SK-N-SH (cell line): ENCODE results near the gene AHSG. TPM values are rescaled to one million over a fixed set of nuclear protein-coding genes. Genes with fewer than 3 reads are reported as not detected.

Experiments used
- CTCF ChIA-PET: fragments of 300-600, 350-600 bp; formaldehyde crosslinking; extraction: SDS; loops from one replicate; lab custom pipeline; 2021; lab: Yijun Ruan, JAX
- POLR2A ChIA-PET: fragments of 350-600 bp; sonication (Branson Sonifier 250); formaldehyde crosslinking; extraction: SDS; loops from one replicate; lab custom pipeline; 2020; ENCODE audit warnings: antibody characterized with exemption, inconsistent platforms; lab: Yijun Ruan, JAX
- DNase-seq: peaks from one replicate; pipeline ENCODE4 v3.0.0; 2012
- H2AFZ ChIP-seq: fragments of 200-600 bp; sonication (generic); 2 replicates; pipeline ENCODE4 v1.8.1; 2016; ENCODE audit warnings: antibody characterized with exemption, mild to moderate bottlenecking, low read depth
- H3F3A ChIP-seq: fragments of 200-600 bp; sonication (generic); replicated peaks from 2 replicates; pipeline ENCODE3; 2016; ENCODE audit warnings: antibody characterized with exemption, mild to moderate bottlenecking; ENCODE audit not compliant: insufficient read depth
- H3K27ac ChIP-seq, 2 experiments: fragments of 200-500 bp in 1 of 2; fragments of 200-600 bp in 1 of 2; sonication (Bioruptor generic) in 1 of 2; sonication (generic), shearing (Covaris generic) in 1 of 2; 2 replicates each; pipeline versions ENCODE4 v1.5.1 to v1.6.1; 2014 to 2016; ENCODE audit warnings: low read depth in 2 of 2, inconsistent platforms in 1 of 2, low read length in 1 of 2, mild to moderate bottlenecking in 1 of 2, mixed read lengths in 1 of 2
- H3K27me3 ChIP-seq: fragments of 200-600 bp; sonication (generic), shearing (Covaris generic); 2 replicates; pipeline ENCODE4 v1.6.1; 2016; ENCODE audit warnings: mixed run types; ENCODE audit not compliant: insufficient read depth
- H3K36me3 ChIP-seq, 2 experiments: fragments of 200-500 bp in 1 of 2; fragments of 200-600 bp in 1 of 2; sonication (Bioruptor generic) in 1 of 2; sonication (generic) in 1 of 2; replicated peaks in 1 of 2; 2 replicates each; pipeline versions ENCODE3 to v1.5.1; 2014 to 2016; ENCODE audit warnings: low read length in 1 of 2, mild to moderate bottlenecking in 1 of 2; ENCODE audit not compliant: insufficient read depth in 2 of 2, control insufficient read depth in 1 of 2
- H3K4me1 ChIP-seq, 2 experiments: fragments of 200-500 bp in 1 of 2; fragments of 200-600 bp in 1 of 2; sonication (Bioruptor generic) in 1 of 2; sonication (generic), shearing (Covaris generic) in 1 of 2; 2 replicates each; pipeline versions ENCODE4 v1.5.1 to v1.6.1; 2014 to 2016; ENCODE audit warnings: low read depth in 1 of 2, low read length in 1 of 2, mixed run types in 1 of 2; ENCODE audit not compliant: insufficient read depth in 2 of 2, control insufficient read depth in 1 of 2
- H3K4me2 ChIP-seq: fragments of 200-600 bp; sonication (generic), shearing (Covaris generic); 2 replicates; pipeline ENCODE4 v1.6.1; 2017; ENCODE audit warnings: mixed run types
- H3K4me3 ChIP-seq, 2 experiments: fragments of 200-500 bp in 1 of 2; fragments of 200-600 bp in 1 of 2; sonication (Bioruptor generic) in 1 of 2; sonication (generic), shearing (Covaris generic) in 1 of 2; 2 replicates each; pipeline versions ENCODE4 v1.5.1 to v1.8.1; 2014 to 2016; ENCODE audit warnings: low read depth in 2 of 2, inconsistent platforms in 1 of 2, low read length in 1 of 2, mild to moderate bottlenecking in 1 of 2, mixed read lengths in 1 of 2, moderate library complexity in 1 of 2
- H3K79me2 ChIP-seq: fragments of 200-600 bp; sonication (generic); 2 replicates; pipeline ENCODE4 v1.8.1; 2017; ENCODE audit warnings: mild to moderate bottlenecking; ENCODE audit not compliant: insufficient read depth
- H3K9ac ChIP-seq: fragments of 200-600 bp; sonication (generic); 2 replicates; pipeline ENCODE4 v1.6.1; 2017; ENCODE audit warnings: mixed run types
- H3K9me2 ChIP-seq: fragments of 200-600 bp; sonication (generic); 2 replicates; pipeline ENCODE4 v1.6.1; 2017; ENCODE audit warnings: mixed run types
- H3K9me3 ChIP-seq: fragments of 200-600 bp; sonication (generic); 2 replicates; pipeline ENCODE4 v1.6.1; 2017; ENCODE audit warnings: mixed run types, mild to moderate bottlenecking, moderate library complexity
- H4K20me1 ChIP-seq: fragments of 200-600 bp; sonication (generic); 2 replicates; pipeline ENCODE4 v1.6.1; 2017; ENCODE audit warnings: mild to moderate bottlenecking, mixed run types; ENCODE audit not compliant: insufficient read depth
- CHD2 ChIP-seq: fragments of 150-350 bp; IDR thresholded peaks from 2 replicates; pipeline ENCODE4 v1.6.1; 2018; ENCODE audit warnings: low read length; ENCODE audit not compliant: partially characterized antibody
- EP300 ChIP-seq, 2 experiments: IDR thresholded peaks; 2 replicates each; pipeline versions ENCODE4 v1.4.0 to v1.6.1; 2012; ENCODE audit warnings: borderline replicate concordance in 1 of 2, low read depth in 1 of 2, low read length in 1 of 2
- EZH2phosphoT487 ChIP-seq: fragments of 200-600 bp; sonication (generic); IDR thresholded peaks from 2 replicates; pipeline ENCODE4 v1.6.1; 2017; ENCODE audit warnings: low read depth, mixed run types, mild to moderate bottlenecking, antibody characterized with exemption, moderate library complexity, borderline replicate concordance
- FOSL2 ChIP-seq: IDR thresholded peaks from 2 replicates; pipeline ENCODE4 v1.4.0; 2012; ENCODE audit warnings: low read depth, mild to moderate bottlenecking, moderate library complexity, borderline replicate concordance
- FOXJ3 ChIP-seq: sonication (generic); formaldehyde crosslinking; IDR thresholded peaks from 2 replicates; pipeline ENCODE4 v1.5.1; 2020; ENCODE audit warnings: mild to moderate bottlenecking, missing genetic modification reagents
- FOXM1 ChIP-seq: IDR thresholded peaks from 2 replicates; pipeline ENCODE4 v1.4.0; 2012; ENCODE audit warnings: low read depth, mild to moderate bottlenecking
- GABPA ChIP-seq: IDR thresholded peaks from 2 replicates; pipeline ENCODE4 v1.4.0; 2012; ENCODE audit warnings: low read depth, mild to moderate bottlenecking
- MXI1 ChIP-seq: IDR thresholded peaks from 2 replicates; pipeline ENCODE4 v1.6.1; 2012; ENCODE audit warnings: mild to moderate bottlenecking, low read depth, low read length, improper control_type of control experiment
- NRF1 ChIP-seq: IDR thresholded peaks from 2 replicates; pipeline ENCODE4 v1.6.1; 2012; ENCODE audit warnings: low read depth, mild to moderate bottlenecking, low read length
- RAD21 ChIP-seq: IDR thresholded peaks from 2 replicates; pipeline ENCODE4 v1.6.1; 2012; ENCODE audit warnings: mild to moderate bottlenecking, low read length
- RXRA ChIP-seq: IDR thresholded peaks from 2 replicates; pipeline ENCODE4 v1.4.0; 2012; ENCODE audit warnings: low read depth, mild to moderate bottlenecking, borderline replicate concordance
- SIN3A ChIP-seq: IDR thresholded peaks from 2 replicates; pipeline ENCODE4 v1.6.1; 2012; ENCODE audit warnings: low read depth, mild to moderate bottlenecking, low read length, moderate library complexity, borderline replicate concordance
- TCF12 ChIP-seq: IDR thresholded peaks from 2 replicates; pipeline ENCODE4 v1.4.0; 2012
- TEAD4 ChIP-seq: IDR thresholded peaks from 2 replicates; pipeline ENCODE4 v1.4.0; 2012; ENCODE audit warnings: mild to moderate bottlenecking, borderline replicate concordance; ENCODE audit not compliant: insufficient read depth
- YY1 ChIP-seq: IDR thresholded peaks from 2 replicates; pipeline ENCODE4 v1.4.0; 2012; ENCODE audit warnings: low read depth, mild to moderate bottlenecking
- WGBS: methylation state at CpG from one replicate; pipeline ENCODE4 v1.1.6; 2017; ENCODE audit warnings: low lambda C conversion rate; 5-methylcytosine and 5-hydroxymethylcytosine counted together
- polyA plus RNA-seq, 3 experiments: library from polyadenylated mRNA; depleted of rRNA; stranded (reverse); fragments of >200 nt; gene quantifications; 2 replicates each; pipeline ENCODE4 v1.2.3, GENCODE V29; 2012
- TF ChIP-seq, protein P1 (sequence below): IDR thresholded peaks from 2 replicates; pipeline ENCODE4; 2012
- TF ChIP-seq, protein P2 (sequence below): IDR thresholded peaks from 2 replicates; pipeline ENCODE4 v1.4.0; 2012; ENCODE audit warnings: low read depth, borderline replicate concordance
- TF ChIP-seq, protein P3 (sequence below): IDR thresholded peaks from 2 replicates; pipeline ENCODE4 v1.6.1; 2012; ENCODE audit warnings: mild to moderate bottlenecking, low read depth, low read length, moderate library complexity

The AHSG gene
- polyA plus RNA-seq, 1 of the 3 experiments (the other 2 are of a cell fraction) = not detected

DNA sequence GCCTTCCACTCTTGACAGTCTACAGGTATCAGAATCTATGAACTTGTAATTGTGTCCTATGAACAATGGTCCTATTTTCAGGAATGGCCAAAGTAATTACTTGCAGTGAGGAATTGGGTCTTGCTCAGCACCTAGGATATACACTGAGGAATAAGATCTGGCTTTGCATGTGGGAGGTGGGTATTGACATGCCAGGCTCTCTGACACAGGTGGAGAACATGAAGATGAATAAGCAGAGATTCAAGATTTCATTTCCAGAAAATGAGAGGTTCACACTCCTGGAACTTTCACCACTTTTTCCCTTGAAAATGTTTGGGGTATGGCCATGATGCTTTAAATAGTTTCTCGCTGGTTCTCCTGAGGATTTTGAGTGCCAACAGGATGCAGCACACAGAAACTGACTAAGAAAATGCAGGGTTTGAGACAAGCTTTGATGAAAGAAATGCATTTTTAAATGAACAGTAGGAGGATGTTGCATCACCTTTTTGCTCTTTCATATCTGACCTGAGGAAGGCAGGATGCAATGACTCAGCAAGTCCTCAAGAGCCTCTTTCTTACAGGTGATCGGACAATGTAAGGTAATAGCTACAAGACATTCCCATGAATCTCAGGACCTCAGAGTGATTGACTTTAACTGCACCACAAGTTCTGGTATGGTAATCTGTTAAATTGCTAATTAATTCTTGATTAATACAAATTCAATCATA, 56.7 kb downstream of the AHSG start:
- DNase-seq = no peak
- no peaks in the 10 kb centered on the region for H4K20me1 ChIP-seq
- H3F3A ChIP-seq = no peaks in the 10 kb centered on the region
- no peaks in the 10 kb centered on the region for H3K36me3 ChIP-seq
- H2AFZ ChIP-seq = no peak overlapping the region
- H3K9me3 ChIP-seq = no peaks in the 10 kb centered on the region
- H3K4me1 ChIP-seq = no peaks in the 10 kb centered on the region
- H3K27ac ChIP-seq = no peak overlapping the region
- H3K79me2 ChIP-seq = no peaks in the 10 kb centered on the region
- H3K4me3 ChIP-seq = no peak overlapping the region
- TF ChIP-seq, protein P1, sequence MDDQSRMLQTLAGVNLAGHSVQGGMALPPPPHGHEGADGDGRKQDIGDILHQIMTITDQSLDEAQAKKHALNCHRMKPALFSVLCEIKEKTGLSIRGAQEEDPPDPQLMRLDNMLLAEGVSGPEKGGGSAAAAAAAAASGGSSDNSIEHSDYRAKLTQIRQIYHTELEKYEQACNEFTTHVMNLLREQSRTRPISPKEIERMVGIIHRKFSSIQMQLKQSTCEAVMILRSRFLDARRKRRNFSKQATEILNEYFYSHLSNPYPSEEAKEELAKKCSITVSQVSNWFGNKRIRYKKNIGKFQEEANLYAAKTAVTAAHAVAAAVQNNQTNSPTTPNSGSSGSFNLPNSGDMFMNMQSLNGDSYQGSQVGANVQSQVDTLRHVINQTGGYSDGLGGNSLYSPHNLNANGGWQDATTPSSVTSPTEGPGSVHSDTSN = no peak
- TF ChIP-seq, protein P2, sequence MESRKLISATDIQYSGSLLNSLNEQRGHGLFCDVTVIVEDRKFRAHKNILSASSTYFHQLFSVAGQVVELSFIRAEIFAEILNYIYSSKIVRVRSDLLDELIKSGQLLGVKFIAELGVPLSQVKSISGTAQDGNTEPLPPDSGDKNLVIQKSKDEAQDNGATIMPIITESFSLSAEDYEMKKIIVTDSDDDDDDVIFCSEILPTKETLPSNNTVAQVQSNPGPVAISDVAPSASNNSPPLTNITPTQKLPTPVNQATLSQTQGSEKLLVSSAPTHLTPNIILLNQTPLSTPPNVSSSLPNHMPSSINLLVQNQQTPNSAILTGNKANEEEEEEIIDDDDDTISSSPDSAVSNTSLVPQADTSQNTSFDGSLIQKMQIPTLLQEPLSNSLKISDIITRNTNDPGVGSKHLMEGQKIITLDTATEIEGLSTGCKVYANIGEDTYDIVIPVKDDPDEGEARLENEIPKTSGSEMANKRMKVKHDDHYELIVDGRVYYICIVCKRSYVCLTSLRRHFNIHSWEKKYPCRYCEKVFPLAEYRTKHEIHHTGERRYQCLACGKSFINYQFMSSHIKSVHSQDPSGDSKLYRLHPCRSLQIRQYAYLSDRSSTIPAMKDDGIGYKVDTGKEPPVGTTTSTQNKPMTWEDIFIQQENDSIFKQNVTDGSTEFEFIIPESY = no peak
- TF ChIP-seq SIN3A (no peak), NRF1 (no peak), FOXJ3 (no peak), FOXM1 (no peak), EZH2phosphoT487 (no peak), EP300 (IDR thresholded peaks at IDR 0.05; ENCODE audit: borderline replicate concordance in 1 of 2, low read depth in 1 of 2, low read length in 1 of 2) (no peak), RXRA (no peak), RAD21 (no peak), FOSL2 (no peak), TCF12 (no peak), YY1 (no peak), TEAD4 (no peak), GABPA (no peak), MXI1 (no peak), CHD2 (no peak)
- TF ChIP-seq, protein P3, sequence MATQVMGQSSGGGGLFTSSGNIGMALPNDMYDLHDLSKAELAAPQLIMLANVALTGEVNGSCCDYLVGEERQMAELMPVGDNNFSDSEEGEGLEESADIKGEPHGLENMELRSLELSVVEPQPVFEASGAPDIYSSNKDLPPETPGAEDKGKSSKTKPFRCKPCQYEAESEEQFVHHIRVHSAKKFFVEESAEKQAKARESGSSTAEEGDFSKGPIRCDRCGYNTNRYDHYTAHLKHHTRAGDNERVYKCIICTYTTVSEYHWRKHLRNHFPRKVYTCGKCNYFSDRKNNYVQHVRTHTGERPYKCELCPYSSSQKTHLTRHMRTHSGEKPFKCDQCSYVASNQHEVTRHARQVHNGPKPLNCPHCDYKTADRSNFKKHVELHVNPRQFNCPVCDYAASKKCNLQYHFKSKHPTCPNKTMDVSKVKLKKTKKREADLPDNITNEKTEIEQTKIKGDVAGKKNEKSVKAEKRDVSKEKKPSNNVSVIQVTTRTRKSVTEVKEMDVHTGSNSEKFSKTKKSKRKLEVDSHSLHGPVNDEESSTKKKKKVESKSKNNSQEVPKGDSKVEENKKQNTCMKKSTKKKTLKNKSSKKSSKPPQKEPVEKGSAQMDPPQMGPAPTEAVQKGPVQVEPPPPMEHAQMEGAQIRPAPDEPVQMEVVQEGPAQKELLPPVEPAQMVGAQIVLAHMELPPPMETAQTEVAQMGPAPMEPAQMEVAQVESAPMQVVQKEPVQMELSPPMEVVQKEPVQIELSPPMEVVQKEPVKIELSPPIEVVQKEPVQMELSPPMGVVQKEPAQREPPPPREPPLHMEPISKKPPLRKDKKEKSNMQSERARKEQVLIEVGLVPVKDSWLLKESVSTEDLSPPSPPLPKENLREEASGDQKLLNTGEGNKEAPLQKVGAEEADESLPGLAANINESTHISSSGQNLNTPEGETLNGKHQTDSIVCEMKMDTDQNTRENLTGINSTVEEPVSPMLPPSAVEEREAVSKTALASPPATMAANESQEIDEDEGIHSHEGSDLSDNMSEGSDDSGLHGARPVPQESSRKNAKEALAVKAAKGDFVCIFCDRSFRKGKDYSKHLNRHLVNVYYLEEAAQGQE = no peak
- H3K27me3 ChIP-seq = peaks cover 15% of the 10 kb centered on the region; the same call in 1 of the 2 replicates
- ChIA-PET CTCF (interaction anchor here (2.4 kb wide), 1 partner anchor 55 kb away, joined by 7 read pairs; no protein-coding TSS in a partner anchor), POLR2A (no interaction called here)
- no peaks in the 10 kb centered on the region for H3K9me2 ChIP-seq
- WGBS = 53% methylated on average over 2 of the region's 2 CpGs
- H3K9ac ChIP-seq = no peak overlapping the region
- no peak overlapping the region for H3K4me2 ChIP-seq
